Endothelial cell of umbilical vein (primary cell): ENCODE results near the gene CETN3. TPM values are rescaled to one million over a fixed set of nuclear protein-coding genes. Genes with fewer than 3 reads are reported as not detected.

Experiments
- BruUV-seq: library from RNA; stranded (reverse); fragments of 400-500 nt; replicated peaks from 2 replicates; lab custom pipeline; 2021; lab: Mats Ljungman, UMichigan
- CTCF ChIA-PET: fragments of 300-600, 350-600 bp; sonication (Branson Sonifier 250); formaldehyde crosslinking; loops from one replicate; lab custom pipeline; 2021; ENCODE audit warnings: antibody characterized with exemption, inconsistent platforms; lab: Charles Lee
- POLR2A ChIA-PET: fragments of 300-600, 350-600 bp; sonication (Branson Sonifier 250); formaldehyde crosslinking; loops from one replicate; lab custom pipeline; 2021; ENCODE audit warnings: antibody characterized with exemption, inconsistent platforms; lab: Charles Lee
- DNase-seq: peaks from one replicate; pipeline ENCODE4 v3.0.0-alpha.2; 2011; ENCODE audit warnings: low read depth, low spot score
- FAIRE-seq: peaks from 2 replicates; lab custom pipeline; 2011; peaks lifted over from hg19 to GRCh38; lab: Jason Lieb, UNC
- H2AFZ ChIP-seq: 2 replicates; pipeline ENCODE4 v1.6.0; 2012; ENCODE audit warnings: low read depth, low read length, control low read depth, inconsistent platforms
- H3K27ac ChIP-seq: 2 replicates; pipeline ENCODE4 v1.5.1; 2011; ENCODE audit warnings: low read depth, mild to moderate bottlenecking, control low read depth, low read length, moderate library complexity; ENCODE audit not compliant: insufficient read depth
- H3K27me3 ChIP-seq, 2 experiments: 2 replicates each; pipeline versions ENCODE4 v1.6.0 to v1.6.1; 2011; ENCODE audit warnings: low read length in 2 of 2, mixed read lengths in 1 of 2; ENCODE audit not compliant: control insufficient read depth in 2 of 2, insufficient read depth in 2 of 2
- H3K36me3 ChIP-seq, 2 experiments: 2 replicates in 1 of 2; 3 replicates in 1 of 2; pipeline ENCODE4 v1.5.1; 2011; ENCODE audit warnings: low read length in 2 of 2, mild to moderate bottlenecking in 1 of 2, moderate library complexity in 1 of 2; ENCODE audit not compliant: control insufficient read depth in 2 of 2, insufficient read depth in 2 of 2; ENCODE audit errors: extremely low read depth in 1 of 2
- H3K4me1 ChIP-seq: 3 replicates; pipeline ENCODE4 v1.5.1; 2011; ENCODE audit warnings: mild to moderate bottlenecking, low read length; ENCODE audit not compliant: control insufficient read depth, insufficient read depth; ENCODE audit errors: extremely low read depth
- H3K4me2 ChIP-seq: 2 replicates; pipeline ENCODE4 v1.6.1; 2011; ENCODE audit warnings: low read length, control low read depth, mixed read lengths; ENCODE audit not compliant: insufficient read depth
- H3K4me3 ChIP-seq, 3 experiments: fragments of 200-600 bp in 1 of 3; sonication (generic), shearing (Covaris generic) in 1 of 3; replicated peaks in 1 of 3; 2 replicates each; pipeline ENCODE4 v1.5.1; 2011 to 2016; ENCODE audit warnings: control low read depth in 3 of 3, low read length in 3 of 3, mild to moderate bottlenecking in 2 of 3, inconsistent platforms in 1 of 3, low read depth in 1 of 3, moderate library complexity in 1 of 3; ENCODE audit not compliant: insufficient read depth in 1 of 3
- H3K79me2 ChIP-seq: 2 replicates; pipeline ENCODE4 v1.6.0; 2012; ENCODE audit warnings: low read length, inconsistent platforms; ENCODE audit not compliant: control insufficient read depth, insufficient read depth
- H3K9ac ChIP-seq: replicated peaks from 2 replicates; pipeline ENCODE3; 2011; ENCODE audit warnings: low read length, control low read depth; ENCODE audit not compliant: insufficient read depth; ENCODE audit errors: extremely low read depth
- H3K9me1 ChIP-seq: replicated peaks from 3 replicates; pipeline ENCODE4 v1.6.0; 2011; ENCODE audit warnings: mild to moderate bottlenecking, low read length; ENCODE audit not compliant: control insufficient read depth, insufficient read depth; ENCODE audit errors: extremely low read depth
- H3K9me3 ChIP-seq: replicated peaks from 2 replicates; pipeline ENCODE4 v1.5.1; 2012; ENCODE audit warnings: low read length, inconsistent platforms; ENCODE audit not compliant: control insufficient read depth, insufficient read depth
- H4K20me1 ChIP-seq: replicated peaks from 2 replicates; pipeline ENCODE3; 2011; ENCODE audit warnings: mild to moderate bottlenecking, low read length; ENCODE audit not compliant: control insufficient read depth, insufficient read depth; ENCODE audit errors: extremely low read depth
- CTCF ChIP-seq, 2 donors: IDR thresholded peaks; 1 replicate in 1 of 2; 2 replicates in 1 of 2; pipeline ENCODE4 v1.5.1; 2011; ENCODE audit warnings: low read length in 2 of 2, mild to moderate bottlenecking in 2 of 2, moderate library complexity in 2 of 2, control low read depth in 1 of 2, inconsistent platforms in 1 of 2, low read depth in 1 of 2; ENCODE audit not compliant: insufficient read depth in 1 of 2; ENCODE audit errors: extremely low read depth in 1 of 2
- EZH2 ChIP-seq: IDR thresholded peaks from 2 replicates; pipeline ENCODE4 v1.6.1; 2012; ENCODE audit warnings: borderline replicate concordance, low read depth, mild to moderate bottlenecking, moderate library complexity, low read length, inconsistent platforms; ENCODE audit not compliant: severe bottlenecking
- FOS ChIP-seq: IDR thresholded peaks from 2 replicates; pipeline ENCODE4 v1.6.1; 2011; ENCODE audit warnings: mild to moderate bottlenecking, low read length, moderate library complexity, borderline replicate concordance; ENCODE audit not compliant: insufficient read depth
- GATA2 ChIP-seq: IDR thresholded peaks from 2 replicates; pipeline ENCODE4 v1.7.0; 2011; ENCODE audit warnings: low read depth, mild to moderate bottlenecking, moderate library complexity, mixed read lengths, low read length; ENCODE audit not compliant: insufficient read length, insufficient read depth
- JUN ChIP-seq: IDR thresholded peaks from 2 replicates; pipeline ENCODE4 v1.6.1; 2011; ENCODE audit warnings: borderline replicate concordance, low read depth; ENCODE audit not compliant: insufficient read length, insufficient read depth
- MAX ChIP-seq: IDR thresholded peaks from 2 replicates; pipeline ENCODE4 v1.6.1; 2011; ENCODE audit not compliant: insufficient read depth, insufficient read length
- MYC ChIP-seq: IDR thresholded peaks from one replicate; pipeline ENCODE4 v1.6.1; 2011; ENCODE audit warnings: mild to moderate bottlenecking, low read depth, low read length
- POLR2A ChIP-seq: IDR thresholded peaks from 2 replicates; pipeline ENCODE4 v1.6.1; 2012; ENCODE audit warnings: low read depth, mild to moderate bottlenecking, control low read depth, low read length
- POLR2AphosphoS5 ChIP-seq: IDR thresholded peaks from 2 replicates; pipeline ENCODE4 v1.6.1; 2012; ENCODE audit warnings: low read depth, mild to moderate bottlenecking, control low read depth, low read length, moderate library complexity; ENCODE audit not compliant: insufficient read depth
- dilution Hi-C: fragments of 300-500 bp; cut with MboI; formaldehyde crosslinking; loops from one replicate; pipeline ENCODE4 v1.15.0; 2019; ENCODE audit warnings: low sequenced_read_pairs; ENCODE audit not compliant: extremely low pct_ligation_motif_present
- intact Hi-C: fragments of 100-400 bp; cut with micrococcal nuclease; formaldehyde crosslinking; loops from one replicate; pipeline ENCODE4 v1.10.0; 2022
- polyA plus RNA-seq, 4 experiments: library from polyadenylated mRNA; depleted of rRNA in 3 of 4; stranded (reverse) in 3 of 4; unstranded in 1 of 4; fragments of >200 nt; gene quantifications; 2 replicates each; pipeline versions ENCODE4 v1.2.1 to v1.2.3, GENCODE V29; 2011 to 2012; ENCODE audit warnings: missing spikeins in 1 of 4
- total RNA-seq: library from RNA; stranded (reverse); gene quantifications from 2 replicates; pipeline ENCODE4 v1.2.3, GENCODE V29; 2021

CETN3 gene
- total and polyA plus RNA-seq, 2 donors (not counting 3 experiments of a cell fraction or from before 2014, with no cell fraction given), result 2.2 to 17.3 TPM

GRCh38 chr5:90368454-90369246 lies 40.9 kb downstream of the CETN3 start:
- TF ChIP-seq EZH2, result no peak
- TF ChIP-seq POLR2AphosphoS5, result no peak
- Histone ChIP-seq H3K9me3 (no peaks in the 10 kb centered on the region), H3K4me1 (no peaks in the 10 kb centered on the region), H3K9me1 (no peaks in the 10 kb centered on the region), H3K9ac (no peak overlapping the region), H3K27me3 (no peaks in the 10 kb centered on the region), H3K79me2 (no peaks in the 10 kb centered on the region), H3K4me2 (no peak overlapping the region), H3K36me3 (no peaks in the 10 kb centered on the region), H2AFZ (no peak overlapping the region), H3K4me3 (no peak overlapping the region), H3K27ac (no peak overlapping the region), H4K20me1 (no peaks in the 10 kb centered on the region)
- CTCF ChIA-PET, result no interaction called here
- dilution Hi-C loops, result no loop called here
- intact Hi-C loops, result no loop called here
- no peak for DNase-seq
- BruUV-seq, result no TSS peak
- POLR2A ChIA-PET, result no interaction called here
- FAIRE-seq, result no peak

- no peaks in the 10 kb centered on the region for H3K9me1 ChIP-seq
- TF ChIP-seq MAX (no peak), CTCF (IDR thresholded peaks at IDR 0.05; ENCODE audit: extremely low read depth in 1 of 2, insufficient read depth in 1 of 2, low read depth in 1 of 2, low read length in 2 of 2) (no peak), POLR2A (no peak), GATA2 (no peak), JUN (no peak), EZH2 (no peak), FOS (no peak), POLR2AphosphoS5 (no peak), MYC (no peak)
- ChIA-PET CTCF (no interaction called here), POLR2A (no interaction called here)
- no peak for DNase-seq
- H4K20me1 ChIP-seq, result no peaks in the 10 kb centered on the region
- no peak overlapping the region for H3K27ac ChIP-seq
- no peak overlapping the region for H2AFZ ChIP-seq
- BruUV-seq, result no TSS peak
- FAIRE-seq, result no peak
- H3K4me1 ChIP-seq, result no peaks in the 10 kb centered on the region
- H3K79me2 ChIP-seq, result no peaks in the 10 kb centered on the region
- H3K36me3 ChIP-seq, result no peaks in the 10 kb centered on the region
- dilution Hi-C loops (no loop called here), intact Hi-C loops (no loop called here)
- no peak overlapping the region for H3K4me2 ChIP-seq
- H3K4me3 ChIP-seq, result no peak overlapping the region
- H3K27me3 ChIP-seq, result no peaks in the 10 kb centered on the region
- no peak overlapping the region for H3K9ac ChIP-seq
- no peaks in the 10 kb centered on the region for H3K9me3 ChIP-seq
These were observed 41.7 kb downstream of the CETN3 start for GRCh38 chr5:90367879-90368278.
